NCI-H146 treated with DMSO at 0.1 percent for 48 hours (cell line): Measurements from ENCODE around the gene GPBP1.
"Not testable (repeated sequence)": the region's sequence is repeated elsewhere in the genome, so short reads cannot be mapped to it uniquely, and the experiment has no call there.

Experiments used
- DNase-seq: peaks from one replicate; lab custom pipeline; 2025; ENCODE audit not compliant: unreplicated experiment; lab: John Stamatoyannopoulos, UW

GPBP1 gene

GRCh38 chr5:57276353-57276752 is 102.5 kb downstream of the GPBP1 start:
- DNase-seq: no peak

- DNase-seq: no peak
Measured at GRCh38 chr5:57277085-57277484, 103.2 kb downstream of the GPBP1 start.

DNA sequence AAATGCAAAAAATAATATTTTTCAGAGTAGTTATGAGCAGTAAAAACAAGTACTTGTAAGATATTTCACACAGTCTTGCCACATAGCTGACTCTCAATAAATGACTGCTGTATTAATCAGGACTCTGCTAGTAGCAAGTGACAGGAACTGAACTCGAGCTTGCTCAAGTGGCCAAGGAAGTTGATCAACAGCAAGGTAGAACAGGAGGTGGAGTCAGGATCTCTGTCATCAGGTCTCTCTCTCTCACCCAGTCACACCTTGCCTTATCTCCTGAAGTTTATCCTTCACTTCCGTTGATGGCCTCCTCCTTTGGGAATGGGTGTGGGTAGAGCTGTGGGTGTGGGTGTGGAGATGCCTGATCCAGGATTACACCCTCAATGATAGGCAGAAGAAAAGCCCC is 107.0 kb downstream of the GPBP1 start:
- DNase-seq: no peak

GRCh38 chr5:57285084-57285483 is 111.2 kb downstream of the GPBP1 start:
- DNase-seq: not testable (repeated sequence)

DNA sequence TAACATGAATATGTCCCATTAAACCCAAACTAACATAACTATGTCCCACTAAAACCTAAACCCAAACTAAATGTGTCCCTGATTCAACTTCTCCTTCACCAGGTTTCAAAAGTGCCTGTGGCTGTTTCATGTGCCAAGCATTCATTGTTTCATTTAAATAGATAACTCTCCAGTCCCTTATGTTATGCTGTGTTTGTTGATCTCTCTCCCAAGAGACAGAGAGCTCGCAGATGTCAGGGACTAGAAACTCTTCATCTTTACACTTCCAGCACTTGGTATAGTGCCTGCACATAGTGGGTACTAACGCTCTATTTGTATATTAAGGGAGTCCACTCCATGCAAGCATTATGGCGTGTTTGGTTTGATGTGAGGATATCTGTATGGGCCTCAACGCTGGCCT is 118.0 kb downstream of the GPBP1 start:
- no peak for DNase-seq

- no peak for DNase-seq
Measured at GRCh38 chr5:57292336-57292735, 118.5 kb downstream of the GPBP1 start.

DNA sequence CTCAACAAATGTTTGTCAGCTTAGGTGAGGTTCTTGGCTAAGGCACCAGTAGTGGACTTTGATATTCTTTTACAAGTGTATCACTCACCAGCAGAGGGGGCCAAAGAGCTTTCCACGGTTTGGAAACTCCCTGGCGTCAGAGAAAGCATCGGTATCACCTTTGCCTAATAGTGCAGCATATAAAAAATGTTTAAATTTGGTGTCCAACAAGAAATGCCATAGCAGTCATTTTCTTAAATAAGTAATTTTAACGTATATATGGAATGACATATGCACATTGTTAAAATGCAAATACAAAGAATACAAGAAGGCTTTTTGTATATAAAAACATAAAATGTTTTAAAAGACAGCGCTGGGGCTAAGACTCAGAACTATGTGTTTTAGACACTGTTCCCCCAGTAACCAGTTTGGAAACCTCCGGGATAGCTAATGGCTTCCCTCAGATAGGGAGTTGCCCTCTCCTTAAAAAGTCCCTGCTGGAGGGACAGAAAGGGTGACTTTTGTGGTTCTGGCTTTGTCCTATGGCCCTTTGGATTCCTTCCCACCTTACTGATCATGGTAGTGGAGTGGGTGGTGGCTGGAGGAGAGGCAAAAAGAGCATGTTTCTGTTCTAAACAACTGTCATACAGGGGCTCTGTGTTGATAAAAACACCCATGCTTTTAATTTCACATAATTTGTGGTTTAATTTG is 124.6 kb downstream of the GPBP1 start:
- peak; percentile 33 for DNase-seq

DNA sequence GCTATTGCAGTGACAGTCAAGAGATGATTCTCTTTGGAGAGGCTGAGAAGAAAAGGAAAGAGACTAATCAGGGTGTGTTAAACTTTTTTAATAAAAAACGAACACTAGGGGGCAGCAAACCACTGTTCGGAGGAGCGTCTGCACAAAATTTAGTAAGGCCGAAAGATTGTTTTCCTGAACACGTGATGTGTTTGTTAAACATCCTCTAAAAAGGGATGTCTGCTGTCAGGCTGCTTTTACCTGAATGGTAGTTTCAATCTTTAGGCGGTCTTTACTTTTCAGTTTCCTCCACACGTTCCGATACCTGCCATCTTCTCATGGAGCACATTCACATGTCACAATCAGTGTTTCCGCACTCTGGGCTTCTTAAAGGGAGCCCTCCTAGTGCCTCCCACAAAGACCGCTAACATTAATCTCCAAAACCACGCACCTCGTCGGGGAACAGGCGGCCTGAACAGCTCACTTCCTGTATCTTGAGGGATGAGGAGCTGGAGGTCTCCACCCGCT is 125.2 kb downstream of the GPBP1 start:
- DNase-seq: peak; percentile 30

DNA sequence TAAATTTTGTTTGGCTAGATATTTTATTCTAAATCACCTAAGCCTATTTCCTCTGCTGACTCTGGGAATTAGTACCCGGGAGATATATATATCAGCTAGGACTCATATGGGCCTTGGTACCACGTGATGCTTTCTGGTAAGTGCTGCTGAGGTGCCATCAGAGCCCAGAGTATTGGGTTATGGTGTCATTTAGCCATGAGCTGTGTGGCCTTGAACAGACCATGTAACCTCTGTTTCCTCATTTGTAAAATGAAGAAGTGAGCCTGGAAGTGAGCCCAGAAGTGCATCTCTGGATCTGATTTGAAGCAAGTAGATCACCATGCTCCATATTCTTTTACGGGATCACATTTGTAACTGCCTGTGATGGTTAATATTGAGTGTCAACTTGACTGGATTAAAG is 126.1 kb downstream of the GPBP1 start:
- no peak for DNase-seq

DNA sequence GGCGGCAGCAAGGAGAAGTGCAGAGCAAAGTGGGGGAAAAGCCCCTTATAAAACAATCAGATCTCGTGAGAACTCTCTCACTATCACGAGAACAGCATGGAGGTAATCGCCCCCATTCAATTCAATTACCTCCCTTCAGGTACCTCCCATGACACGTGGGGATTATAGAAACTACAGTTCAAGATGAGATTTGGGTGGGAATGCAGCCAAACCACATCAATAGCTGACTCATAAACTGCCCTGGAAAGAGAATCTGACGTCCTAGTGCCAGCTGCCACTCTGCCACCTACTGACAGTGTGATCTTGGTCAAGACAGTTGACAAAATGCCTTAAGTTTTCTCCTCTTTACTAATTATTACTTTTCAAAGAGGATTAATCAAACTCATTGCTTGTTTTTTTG is 128.3 kb downstream of the GPBP1 start:
- no peak for DNase-seq

GRCh38 chr5:57302643-57303042 is 128.8 kb downstream of the GPBP1 start:
- DNase-seq: no peak

DNA sequence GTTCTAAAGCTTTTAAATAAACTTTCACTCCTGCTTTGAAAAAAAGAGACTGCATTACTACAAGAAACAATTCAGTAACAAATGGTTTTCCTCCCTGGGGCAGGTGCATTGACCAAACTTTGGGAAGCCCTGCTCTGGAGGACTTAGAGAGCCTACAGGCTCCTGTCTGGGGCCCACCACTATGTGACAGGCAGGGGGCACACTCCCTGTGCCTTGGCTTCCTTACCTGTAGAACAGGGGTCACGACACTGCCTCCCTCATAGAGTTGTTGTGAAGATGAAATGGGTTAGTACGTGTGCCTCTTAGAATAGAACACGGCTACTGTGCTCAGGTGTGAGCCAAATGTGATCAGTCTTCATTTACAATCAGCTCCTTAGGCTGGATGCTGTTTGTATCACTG is 130.1 kb downstream of the GPBP1 start:
- no peak for DNase-seq

GRCh38 chr5:57304931-57305330 is 131.1 kb downstream of the GPBP1 start:
- DNase-seq: no peak

DNA sequence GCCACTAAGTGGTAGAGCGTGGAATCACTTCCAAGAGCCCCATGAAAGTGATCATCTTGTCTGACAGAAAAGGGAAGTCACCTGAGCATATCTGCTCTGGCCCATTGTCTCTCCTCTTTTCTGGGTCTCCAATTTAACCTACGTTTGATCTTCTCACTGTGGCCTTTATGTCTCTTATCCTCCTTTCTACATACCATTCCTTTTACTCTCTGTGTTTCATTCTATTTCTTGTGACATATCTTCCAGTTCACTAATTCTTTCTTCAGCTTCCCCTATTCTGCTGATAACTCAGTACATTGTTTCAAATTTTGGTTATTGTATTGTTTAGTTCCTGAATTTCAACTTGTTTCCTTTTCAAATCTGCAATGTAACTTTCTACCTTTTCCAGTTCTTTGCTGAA is 132.5 kb downstream of the GPBP1 start:
- no peak for DNase-seq

DNA sequence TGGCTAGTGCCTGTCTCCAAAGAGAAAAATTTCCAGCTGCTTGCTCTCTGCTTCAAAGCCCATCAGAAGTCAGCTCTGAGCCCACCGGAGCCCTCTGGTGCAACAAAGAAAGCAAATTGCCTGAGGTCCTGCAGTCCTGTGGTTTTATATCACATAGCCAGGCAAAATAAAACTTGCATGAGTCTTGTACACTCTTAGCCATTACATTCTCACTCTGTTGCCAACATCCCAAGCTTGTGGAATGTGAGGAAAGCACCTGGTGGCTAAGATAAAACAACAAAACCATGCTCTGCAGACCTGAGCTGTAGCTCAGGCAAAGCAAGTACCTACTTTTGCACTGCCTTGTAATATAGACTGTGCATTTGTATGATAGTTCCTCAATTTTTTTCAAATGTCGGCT is 133.7 kb downstream of the GPBP1 start:
- no peak for DNase-seq

- not testable (repeated sequence) for DNase-seq
Measured at GRCh38 chr5:57309022-57309421, 135.2 kb downstream of the GPBP1 start.

- no peak for DNase-seq
Measured at GRCh38 chr5:57311251-57311650, 137.4 kb downstream of the GPBP1 start.

DNA sequence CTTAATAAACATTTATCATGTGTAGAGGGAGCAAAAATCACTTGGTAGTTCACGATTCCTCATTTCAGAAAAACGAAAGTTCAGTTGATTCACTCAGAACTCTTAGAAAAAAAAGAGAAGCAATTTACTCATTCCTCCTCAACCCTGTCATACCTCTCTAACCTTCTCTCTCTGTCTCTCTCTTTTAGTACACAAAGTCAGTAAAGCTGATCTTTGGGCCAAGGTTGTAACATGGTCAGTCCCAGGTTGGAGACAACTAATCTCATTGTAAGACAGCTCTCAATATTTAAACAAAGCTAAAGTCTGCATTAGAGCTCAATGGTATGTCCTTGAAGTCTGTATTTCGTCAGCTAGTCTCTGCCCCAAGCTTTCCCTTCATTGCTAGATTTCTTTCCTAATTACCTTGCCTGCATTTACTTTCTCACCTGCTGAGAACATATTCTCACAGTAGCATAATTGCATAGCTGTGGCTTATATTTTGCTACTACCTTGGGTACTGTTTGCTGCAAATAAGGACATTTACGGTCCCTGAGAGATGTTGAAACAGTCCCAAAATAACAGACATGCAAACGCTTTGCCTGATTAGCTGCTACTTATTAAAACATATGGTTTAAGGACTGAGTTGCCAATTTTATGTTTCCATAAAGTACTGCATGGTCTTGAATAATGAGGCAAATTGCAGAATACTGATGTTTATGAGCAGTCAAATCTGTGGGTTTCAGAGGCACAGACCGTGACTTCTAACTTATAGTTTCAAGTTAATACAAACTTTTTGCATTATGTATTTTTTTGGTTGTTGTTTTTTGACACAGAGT is 138.3 kb downstream of the GPBP1 start:
- no peak for DNase-seq

GRCh38 chr5:57313716-57314115 is 139.9 kb downstream of the GPBP1 start:
- DNase-seq: no peak
